Mesenteric fat pad (tissue), 1 donor: Measurements from ENCODE around the gene GYPB. TPM values are rescaled to one million over a fixed set of nuclear protein-coding genes. Genes with fewer than 3 reads are reported as not detected.
"Not testable (repeated sequence)": the region's sequence is repeated elsewhere in the genome, so short reads cannot be mapped to it uniquely, and the experiment has no call there.

Source experiments
- DNase-seq: peaks from one replicate; pipeline ENCODE4 v3.0.0-alpha.2; 2020; ENCODE audit warnings: low spot score
- long read RNA-seq: library from polyadenylated mRNA; unstranded; transcript quantifications from one replicate; pipeline ENCODE4 v2.0.0, GENCODE V29; 2020
- total RNA-seq: library from RNA; stranded (reverse); fragmentation: NEBNext Ultra II Directional; extraction: Animal tissue kit (Norgen Biotek cat#: 25700); gene quantifications from one replicate; pipeline ENCODE4 v1.2.1, GENCODE V29; 2021
- donor health status: DM: yes; HTN: yes; CAD: no.

Gene GYPB
- not detected for total RNA-seq
- long read RNA-seq = 0 reads

DNA sequence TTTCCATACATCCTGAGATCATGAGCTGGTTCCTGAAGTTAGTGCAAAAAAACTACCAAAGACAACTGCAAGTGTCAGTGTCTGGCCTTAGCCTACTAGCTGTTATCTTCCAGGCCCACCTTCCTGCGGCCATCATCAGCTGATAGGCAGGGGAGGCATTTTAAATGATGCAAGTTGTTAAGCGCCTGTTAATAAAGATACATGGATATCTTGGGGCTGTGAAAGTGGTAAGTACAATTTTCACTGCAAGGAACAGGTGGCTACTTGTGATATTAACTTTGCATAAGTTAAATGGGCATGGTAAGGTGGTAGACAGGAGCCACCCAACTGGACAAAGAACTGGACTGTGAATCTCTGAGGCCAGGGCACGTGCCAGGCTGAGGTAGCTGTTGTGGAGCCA is at the start of gene GYPB:
GYPB (minus strand) TSS at position 104 of the 400 bp plus-strand sequence; CDS start at position 11, 93 bp downstream.
- DNase-seq = not testable (repeated sequence)

DNA sequence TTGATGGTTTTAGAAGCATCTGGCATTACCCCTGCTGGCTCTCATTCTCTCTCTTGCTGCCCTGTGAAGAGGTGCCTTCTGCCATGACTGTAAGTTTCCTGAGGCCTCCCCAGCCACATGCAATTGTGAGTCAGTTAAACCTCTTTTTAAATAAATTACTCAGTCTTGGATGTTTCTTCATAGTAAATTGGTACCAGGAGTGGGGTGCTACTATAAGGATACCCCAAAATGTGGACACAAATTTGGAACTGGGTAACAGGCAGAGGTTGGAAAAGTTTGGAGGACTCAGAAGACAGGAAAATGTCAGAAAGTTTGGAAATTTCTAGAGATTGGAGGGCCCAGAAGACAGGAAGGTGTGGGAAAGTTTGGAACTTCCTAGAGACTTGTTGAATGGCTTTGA is 42.4 kb upstream of the GYPB start:
- not testable (repeated sequence) for DNase-seq

DNA sequence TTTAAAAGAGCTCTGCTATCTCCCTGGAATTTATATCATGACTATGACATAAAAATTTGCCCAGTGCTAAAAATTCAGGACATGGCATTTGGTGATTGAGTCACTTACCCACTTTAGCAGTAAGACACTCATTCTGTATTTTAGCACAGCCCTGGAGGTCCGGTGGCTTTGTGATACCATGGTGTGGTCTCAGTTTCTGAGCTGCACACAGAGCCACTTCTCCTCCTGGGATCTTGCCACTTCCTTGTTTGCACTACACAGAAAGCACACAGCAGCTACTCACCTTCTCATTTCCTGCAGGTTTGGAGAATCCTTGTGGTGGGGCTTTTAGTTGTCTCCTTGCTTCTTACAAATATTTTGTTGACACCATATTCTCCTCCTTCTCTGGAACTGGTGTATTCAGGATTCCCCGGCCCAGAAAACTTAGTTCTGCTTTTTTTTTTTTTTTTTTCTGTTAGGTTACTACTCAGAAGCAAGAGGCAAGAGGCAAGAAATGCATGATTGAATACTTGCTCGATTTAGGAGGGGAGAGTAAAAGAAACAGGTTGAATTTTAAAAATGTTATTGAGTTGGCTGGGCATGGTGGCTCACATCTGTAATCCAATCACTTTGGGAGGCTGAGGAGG is 41.2 kb upstream of the GYPB start:
- not testable (repeated sequence) for DNase-seq

DNA sequence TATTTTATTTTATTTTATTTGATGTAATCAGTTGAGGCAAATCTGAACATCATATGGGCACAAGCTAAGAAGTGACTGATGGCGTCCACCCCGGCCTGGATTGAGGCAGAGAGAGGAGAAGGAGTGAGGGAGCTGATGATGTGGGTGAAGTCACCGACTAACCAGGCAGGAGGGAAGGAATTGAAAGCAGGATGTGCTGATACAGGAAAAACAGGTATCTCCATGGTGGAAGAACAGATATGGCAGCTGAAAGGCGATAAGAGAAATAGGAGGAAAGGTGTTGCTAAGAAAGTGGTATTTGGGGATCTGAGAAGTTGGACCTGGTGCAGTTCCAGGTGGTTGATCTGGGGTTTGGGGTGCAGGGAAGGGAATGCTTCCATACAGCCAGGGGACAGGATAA is 37.6 kb upstream of the GYPB start:
- DNase-seq = no peak

DNA sequence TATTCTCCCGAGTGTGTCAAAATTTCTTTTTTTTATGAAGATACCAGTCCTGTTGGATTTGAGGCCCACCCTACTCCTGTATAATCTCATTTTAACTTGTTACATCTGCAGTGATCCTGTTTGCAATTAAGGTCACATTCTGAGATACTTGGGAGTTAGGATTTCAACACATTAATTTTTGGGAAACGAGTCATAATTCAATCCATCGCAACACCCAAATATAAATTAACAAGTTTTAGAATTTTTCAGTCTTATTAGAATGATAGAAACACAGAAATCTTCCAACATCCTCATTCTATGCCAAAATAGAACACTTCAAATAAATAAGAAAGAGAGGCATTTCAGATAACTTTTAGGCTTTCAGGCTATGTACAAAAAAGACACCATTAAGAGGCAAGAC is 36.2 kb upstream of the GYPB start:
- not testable (repeated sequence) for DNase-seq

DNA sequence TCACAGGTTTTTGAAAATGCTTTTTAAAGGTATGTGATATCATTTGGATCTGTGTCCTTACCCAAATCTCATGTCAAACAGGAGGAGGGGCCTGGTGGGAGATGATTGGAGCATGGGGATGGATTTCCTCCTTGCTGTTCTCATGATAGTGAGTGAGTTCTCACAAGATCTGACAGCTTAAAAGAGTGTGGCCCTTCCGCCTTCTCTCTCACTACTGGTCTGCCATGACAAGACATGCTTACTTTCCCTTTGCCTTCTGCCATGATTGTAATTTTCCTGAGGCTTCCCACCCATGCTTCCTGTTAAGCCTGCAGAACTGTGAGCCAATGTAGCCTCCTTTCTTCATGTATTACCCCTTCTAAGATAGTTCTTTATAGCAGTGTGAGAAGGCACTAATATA is 32.3 kb upstream of the GYPB start:
- DNase-seq = not testable (repeated sequence)

DNA sequence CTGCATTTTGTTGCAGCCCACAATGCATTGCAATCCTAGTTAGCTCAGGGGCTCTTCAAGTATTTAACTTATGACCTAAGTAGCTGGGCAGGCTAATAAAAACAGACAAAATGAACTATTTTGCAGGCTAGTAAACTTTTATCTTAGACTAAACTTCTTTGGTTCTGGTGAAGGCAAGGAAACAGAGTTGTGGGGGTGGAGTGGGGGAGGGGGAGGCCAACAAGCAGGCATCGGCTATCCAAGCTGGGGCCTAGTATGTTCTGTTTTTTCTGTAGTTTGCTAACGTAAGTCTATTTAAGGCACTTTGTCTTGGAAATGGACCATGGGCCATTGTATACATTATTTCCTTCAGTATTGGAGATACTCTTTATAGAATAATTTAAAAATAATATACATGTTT is 31.5 kb upstream of the GYPB start:
- DNase-seq = not testable (repeated sequence)

DNA sequence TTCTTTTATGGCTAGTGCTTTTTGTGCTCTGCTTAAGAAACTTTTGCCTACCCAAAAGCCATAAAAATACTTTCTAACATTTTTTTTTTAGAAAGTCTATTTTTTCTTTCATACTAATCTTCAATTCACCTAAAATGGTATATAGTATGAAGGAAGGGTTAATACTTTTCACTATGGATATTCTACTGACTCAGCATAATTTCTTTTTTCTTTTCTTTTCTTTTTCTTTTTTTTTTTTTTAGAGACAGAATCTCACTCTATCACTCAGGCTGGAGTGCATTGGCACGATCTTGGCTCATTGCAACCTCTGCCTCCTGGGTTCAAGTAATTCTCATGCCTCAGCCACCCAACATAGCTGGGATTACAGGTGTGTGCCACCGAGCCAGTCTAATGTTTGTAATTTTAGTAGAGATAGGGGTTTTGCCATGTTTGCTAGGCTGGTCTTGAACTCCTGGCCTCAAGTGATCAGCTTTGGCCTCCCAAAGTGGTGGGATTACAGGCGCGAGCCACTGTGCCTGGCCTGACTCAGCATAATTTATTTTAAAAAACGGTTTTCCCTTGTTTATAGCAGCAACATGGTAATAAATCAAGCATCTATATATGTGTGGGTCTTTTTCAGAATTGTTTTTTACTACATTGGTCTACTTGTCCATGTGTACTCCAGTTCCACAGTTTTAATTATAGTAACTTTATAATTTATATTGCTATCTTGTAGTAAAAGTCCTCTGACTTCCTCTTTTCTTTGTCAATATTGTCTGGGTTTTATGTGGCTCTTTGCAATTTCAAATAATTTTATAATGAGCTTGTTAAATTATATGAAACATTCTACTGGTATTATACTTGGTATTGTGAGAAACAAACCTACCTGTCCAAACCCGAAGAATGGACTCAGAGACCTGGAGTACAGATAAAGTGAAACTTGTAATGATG is 30.6 kb upstream of the GYPB start:
- DNase-seq = not testable (repeated sequence)

DNA sequence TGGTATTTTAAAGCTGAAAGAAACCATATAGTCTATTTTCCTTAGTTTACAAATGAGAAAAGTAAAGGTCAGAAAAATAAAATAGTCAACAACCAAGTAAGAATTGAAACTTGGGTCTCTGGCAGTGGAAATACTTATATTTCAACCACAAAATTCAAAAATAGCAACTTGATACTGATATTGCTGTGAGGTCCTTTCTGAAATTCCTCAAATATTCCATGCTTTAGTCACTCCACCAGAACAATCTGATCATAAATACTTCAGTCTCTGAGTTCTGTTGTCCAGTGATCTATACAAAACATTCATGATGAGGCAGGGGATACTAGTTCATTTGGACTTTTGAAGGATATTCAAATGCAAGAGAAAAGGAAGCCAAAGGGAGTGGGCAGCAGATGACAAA is 25.8 kb upstream of the GYPB start:
- not testable (repeated sequence) for DNase-seq

DNA sequence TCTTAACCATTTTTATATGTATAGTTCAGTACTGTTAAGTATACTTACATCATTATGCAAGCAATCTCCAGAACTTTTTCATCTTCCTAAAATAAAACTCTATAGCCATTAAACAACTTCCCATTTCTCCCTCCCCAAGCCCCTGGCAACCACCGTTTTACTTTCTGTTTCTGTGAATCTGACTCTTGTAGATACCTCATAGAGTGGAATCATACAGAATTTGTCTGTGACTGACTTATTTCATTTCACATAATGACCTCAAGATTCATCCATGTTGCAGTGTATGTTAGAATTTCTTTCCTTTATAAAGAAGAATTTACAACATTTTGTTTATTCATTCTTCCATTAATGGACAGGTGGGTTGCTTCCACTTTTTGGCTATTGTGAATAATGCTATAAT is 13.4 kb upstream of the GYPB start:
- not testable (repeated sequence) for DNase-seq

DNA sequence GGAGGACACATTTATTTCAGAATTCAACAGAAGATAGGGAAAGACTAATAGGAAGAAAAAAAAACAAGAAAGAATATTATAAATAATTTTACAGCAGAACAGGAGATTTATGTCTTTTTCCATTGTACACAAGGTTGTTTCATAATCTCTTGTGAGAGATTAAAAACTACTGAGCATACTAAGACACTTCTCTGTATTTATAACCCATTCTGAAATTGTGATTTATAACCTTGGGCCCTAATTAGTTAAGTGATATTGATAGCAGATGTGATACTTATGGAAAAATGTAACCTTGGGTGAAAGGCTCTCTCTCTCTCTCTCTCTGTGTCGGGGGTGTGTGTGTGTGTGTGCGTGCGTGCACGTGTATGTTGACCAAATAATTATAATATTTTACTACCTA is 12.7 kb upstream of the GYPB start:
- not testable (repeated sequence) for DNase-seq

DNA sequence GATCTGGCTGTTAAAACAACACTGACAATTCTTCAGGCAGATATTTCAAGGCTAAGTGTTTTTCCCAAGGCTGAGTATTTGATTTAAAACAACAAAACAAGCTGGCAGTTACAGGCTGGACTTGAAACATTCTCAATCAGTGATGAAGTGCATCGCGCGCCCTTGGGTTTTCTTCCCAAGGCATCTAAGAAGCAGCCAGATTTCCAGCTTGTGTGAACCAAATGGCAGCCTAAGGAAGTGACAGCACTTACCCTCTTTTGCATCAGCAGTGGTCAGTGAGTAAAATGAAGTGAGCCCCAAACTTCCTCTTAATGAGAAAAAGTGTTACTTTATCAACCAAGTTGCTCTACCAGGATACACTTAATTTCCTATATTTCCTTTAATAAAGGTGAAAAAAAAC is 12.2 kb upstream of the GYPB start:
- DNase-seq = not testable (repeated sequence)

DNA sequence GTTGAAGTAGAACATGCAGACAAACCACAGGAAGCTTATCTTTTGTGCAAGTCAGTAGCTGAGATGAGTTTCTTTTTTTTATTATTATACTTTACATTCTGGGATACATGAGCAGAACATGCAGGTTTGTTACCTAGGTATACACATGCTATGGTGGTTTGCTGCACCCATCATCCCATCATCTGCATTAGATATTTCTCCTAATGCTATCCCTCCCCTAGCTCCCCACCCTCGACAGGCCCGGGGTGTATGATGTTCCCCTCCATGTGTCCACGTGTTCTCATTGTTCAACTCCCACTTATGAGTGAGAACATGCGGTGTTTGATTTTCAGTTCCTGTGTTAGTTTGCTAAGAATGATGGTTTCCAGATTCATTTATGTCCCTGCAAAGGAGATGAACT is 11.5 kb upstream of the GYPB start:
- not testable (repeated sequence) for DNase-seq

DNA sequence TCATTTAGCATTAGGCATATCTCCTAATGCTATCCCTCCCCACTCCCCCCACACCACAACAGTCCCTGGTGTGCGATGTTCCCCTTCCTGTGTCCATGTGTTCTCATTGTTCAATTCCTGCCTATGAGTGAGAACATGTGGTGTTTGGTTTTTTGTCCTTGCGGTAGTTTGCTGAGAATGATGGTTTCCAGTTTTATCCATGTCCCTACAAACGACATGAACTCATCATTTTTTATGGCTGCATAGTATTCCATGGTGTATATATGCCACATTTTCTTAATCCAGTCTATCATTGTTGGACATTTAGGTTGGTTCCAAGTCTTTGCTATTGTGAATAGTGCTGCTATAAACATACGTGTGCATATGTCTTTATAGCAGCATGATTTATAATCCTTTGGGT is 7.5 kb upstream of the GYPB start:
- DNase-seq = not testable (repeated sequence)

DNA sequence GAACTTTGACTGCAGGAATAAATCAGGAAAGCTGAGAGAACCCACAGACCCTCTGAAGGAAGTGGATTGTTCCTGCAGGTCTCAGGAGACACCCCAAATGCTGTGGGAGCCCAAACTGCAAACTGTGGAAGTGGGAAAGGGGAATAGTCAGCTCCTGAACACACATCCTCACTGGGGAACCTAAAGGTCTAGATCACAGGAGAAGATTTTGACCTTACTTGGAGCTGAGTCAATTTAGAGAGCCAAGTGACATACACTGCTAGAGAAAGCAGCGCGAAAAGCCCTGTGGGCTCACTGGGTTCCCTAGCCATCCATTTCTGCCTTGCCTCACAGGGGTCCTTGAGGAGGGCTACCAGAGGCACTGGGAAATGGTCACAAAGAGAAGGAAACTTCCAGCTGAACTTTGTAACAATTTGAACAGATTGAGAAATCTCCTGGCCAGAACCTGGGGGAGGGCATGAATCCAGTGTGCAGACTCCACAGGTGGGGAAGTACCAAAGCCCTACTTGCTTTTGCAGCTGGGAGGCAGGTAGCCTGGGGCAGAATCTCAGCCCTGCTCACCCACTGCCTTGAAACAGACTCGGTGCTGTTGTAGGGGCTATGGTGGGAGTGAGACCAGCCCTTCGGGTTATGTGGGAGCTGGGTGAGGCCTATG is 5.3 kb upstream of the GYPB start:
- not testable (repeated sequence) for DNase-seq

DNA sequence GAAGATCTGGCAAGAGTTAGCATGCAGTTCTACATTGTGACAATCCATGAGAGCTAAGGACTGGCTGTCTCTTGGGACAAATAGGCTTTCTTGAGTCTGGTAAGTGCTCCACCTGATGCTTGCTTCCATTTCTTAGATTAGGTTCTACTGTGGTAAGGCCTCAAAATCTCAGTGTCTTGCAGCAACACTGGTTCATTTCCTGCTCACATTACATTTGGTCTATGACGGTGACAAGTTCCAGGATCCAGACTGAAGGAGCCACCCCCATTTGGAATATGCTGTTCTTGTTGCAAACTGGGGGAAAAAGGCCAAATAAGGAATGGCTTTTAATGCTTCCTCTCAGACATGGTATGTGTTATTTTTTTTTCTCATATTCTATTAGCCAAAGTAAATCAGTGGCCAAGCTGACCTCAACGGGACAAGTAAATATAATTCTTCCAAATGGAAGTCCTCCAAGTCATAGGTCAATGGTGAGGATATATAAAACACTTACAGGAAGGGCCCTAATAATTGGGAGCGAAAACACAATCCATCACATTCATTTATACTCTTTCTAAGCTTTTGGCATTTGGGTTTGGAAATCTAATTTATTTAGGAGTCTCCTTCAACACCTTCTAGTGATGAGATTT is 3.7 kb upstream of the GYPB start:
- not testable (repeated sequence) for DNase-seq

DNA sequence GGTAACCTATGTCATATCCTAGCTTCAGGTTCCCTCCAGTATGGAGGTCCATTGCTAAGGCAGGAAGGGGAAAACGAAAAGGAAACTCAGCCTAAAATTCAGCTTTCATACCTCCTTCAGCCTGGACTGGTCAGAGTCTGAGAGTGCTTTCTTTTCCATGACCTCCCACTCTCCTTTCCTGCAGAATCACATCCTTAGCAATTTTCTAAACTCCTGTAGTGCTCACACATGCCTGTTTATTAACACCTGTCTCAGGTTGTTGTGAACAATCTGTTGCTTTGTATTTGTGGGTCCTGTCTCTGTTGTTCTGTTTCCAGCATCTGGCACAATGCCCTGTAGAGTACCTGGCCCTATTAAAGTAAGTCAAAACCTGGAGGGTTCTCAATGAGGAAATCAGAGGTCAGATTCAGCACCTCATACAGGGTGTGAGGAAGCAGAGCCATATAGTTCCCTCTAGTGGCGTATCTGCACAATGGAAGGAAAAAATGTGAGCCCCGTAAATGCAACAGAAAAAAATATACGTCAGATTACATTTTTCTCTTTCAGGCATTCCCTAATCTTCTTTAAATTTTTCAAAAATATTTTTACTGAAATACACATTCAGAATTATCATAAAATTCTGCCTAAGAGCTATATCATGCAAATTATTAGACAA is 2.3 kb upstream of the GYPB start:
- DNase-seq = not testable (repeated sequence)

DNA sequence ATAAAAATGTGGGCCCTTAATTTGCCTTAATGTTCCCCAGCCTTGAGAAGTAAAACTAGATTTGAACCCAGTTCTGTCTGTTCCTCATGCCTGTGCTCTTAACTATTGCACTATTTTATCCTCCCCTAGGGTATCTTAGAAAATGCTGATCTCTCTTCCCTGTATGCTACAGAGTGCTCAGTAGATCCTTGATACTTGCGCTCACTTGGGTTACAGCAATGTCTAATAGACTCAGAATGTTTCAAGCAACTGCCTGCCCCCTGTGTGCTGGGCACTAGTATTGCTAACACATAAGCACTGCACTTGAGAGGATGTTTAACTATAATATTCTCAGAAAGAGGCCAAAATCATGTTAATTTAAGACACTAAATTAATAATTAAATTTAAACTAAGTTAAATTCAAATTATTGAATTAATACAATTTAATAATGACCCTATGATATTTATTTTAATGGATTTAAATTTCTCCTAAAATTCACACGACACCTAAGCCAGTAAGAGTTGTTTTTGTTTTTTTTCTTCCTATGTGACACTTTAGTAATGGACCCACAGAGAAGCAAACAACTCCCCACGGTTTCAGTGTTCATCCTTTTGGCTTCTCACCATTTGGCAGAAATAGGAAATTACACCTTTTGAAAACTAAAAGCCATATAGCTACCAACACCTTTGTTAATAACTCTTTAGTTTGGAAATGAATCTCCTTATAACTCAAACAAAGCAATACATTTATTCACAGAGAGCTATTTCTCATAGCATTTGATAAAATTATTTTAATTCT is 768 bp downstream of the GYPB start:
- DNase-seq = not testable (repeated sequence)

DNA sequence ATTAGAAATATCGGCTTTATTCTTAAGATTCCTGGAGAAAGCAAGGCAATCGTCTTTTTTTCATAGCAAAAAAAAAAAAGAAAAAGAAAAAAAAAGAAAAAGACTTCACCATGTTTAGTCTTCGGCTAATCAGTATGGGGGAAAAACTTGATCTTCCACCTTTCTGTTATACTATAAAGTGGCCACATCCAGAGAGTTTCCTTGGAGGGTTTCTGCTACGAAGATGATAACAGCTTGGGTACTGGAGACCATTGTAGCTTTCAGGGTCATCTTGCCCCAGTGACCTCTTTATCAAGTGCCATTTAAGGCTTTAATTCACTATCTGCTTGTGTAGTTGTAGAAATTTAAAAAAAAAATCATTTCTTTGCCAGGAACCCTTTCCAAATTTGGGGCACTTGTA is 1.9 kb downstream of the GYPB start:
- not testable (repeated sequence) for DNase-seq

DNA sequence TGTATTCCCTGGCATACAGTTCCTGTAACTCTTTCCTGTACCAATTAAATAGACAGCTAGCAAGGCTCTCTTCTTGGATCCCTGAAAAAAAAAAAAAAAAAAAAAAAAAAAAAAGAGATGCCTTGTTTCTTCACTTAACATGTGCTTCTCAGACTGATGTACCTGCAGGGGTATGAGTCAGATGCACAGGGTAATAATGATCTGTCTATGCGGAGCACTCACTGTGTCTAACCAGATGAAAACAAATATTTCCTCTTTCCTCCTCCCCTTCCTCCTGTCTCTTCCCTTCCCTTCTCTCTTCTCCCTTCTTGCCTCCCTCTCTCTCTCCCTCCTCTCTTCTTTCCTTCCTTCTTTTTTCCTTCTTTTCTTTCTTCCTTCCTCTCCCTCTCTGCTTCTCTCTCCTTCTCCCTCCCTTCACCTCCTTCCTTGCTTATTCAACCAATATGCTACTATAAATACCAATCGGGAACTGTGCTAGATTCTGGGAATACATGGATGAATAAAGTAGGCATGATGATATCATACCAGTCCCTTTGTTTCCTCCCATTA is 3.0 kb downstream of the GYPB start:
- DNase-seq = not testable (repeated sequence)
